A549 (cell line): ENCODE measurements around the gene COPG1. TPM values are rescaled to one million over a fixed set of nuclear protein-coding genes. Genes with fewer than 3 reads are reported as not detected.

Experiments
- ATAC-seq, 2 experiments: fragments of 200-7000 bp in 1 of 2; fragments of >200 bp in 1 of 2; cut with Nextera tagmentation in 1 of 2; cut with Tn5 transposase in 1 of 2; 3 replicates each; pipeline versions ENCODE4 v1.8.0 to v1.9.1; 2018 to 2020; ENCODE audit warnings: mild to moderate bottlenecking in 1 of 2, moderate library complexity in 1 of 2
- CTCF ChIA-PET: fragments of 300-600 bp; sonication (Branson Sonifier 250); formaldehyde crosslinking; extraction: SDS; loops from one replicate; lab custom pipeline; 2021; ENCODE audit warnings: antibody characterized with exemption, inconsistent platforms; lab: Yijun Ruan, JAX
- POLR2A ChIA-PET: fragments of 350-600 bp; formaldehyde crosslinking; extraction: SDS; loops from one replicate; lab custom pipeline; 2021; ENCODE audit warnings: antibody characterized with exemption, inconsistent platforms; lab: Yijun Ruan, JAX
- DNase-seq, 2 experiments: peaks; one replicate each; pipeline versions ENCODE4 v3.0.0 to v3.0.0-alpha.2; 2011 to 2016; ENCODE audit warnings: low read depth in 1 of 2, low spot score in 1 of 2
- FAIRE-seq: peaks from 2 replicates; lab custom pipeline; 2011; peaks lifted over from hg19 to GRCh38; lab: Jason Lieb, UNC
- H3K27ac ChIP-seq, 2 experiments: fragments of >200 bp; sonication (Bioruptor Twin); formaldehyde crosslinking; 3 replicates each; pipeline ENCODE4 v1.5.1; 2016 to 2017
- H3K4me1 ChIP-seq: fragments of >200 bp; sonication (Bioruptor Twin); formaldehyde crosslinking; 3 replicates; pipeline ENCODE4 v1.6.1; 2016
- H3K4me2 ChIP-seq: fragments of >200 bp; sonication (Bioruptor Twin); formaldehyde crosslinking; 3 replicates; pipeline ENCODE4 v1.6.1; 2016
- H3K4me3 ChIP-seq: fragments of >200 bp; sonication (Bioruptor Twin); formaldehyde crosslinking; 3 replicates; pipeline ENCODE4 v1.5.1; 2016
- H3K9me3 ChIP-seq: fragments of >200 bp; sonication (Bioruptor Twin); formaldehyde crosslinking; 3 replicates; pipeline ENCODE4 v1.6.1; 2016
- BHLHE40 ChIP-seq: IDR thresholded peaks from 2 replicates; pipeline ENCODE4 v1.6.1; 2012; ENCODE audit warnings: low read depth, low read length, inconsistent platforms
- CHD4 ChIP-seq: fragments of 200-600 bp; sonication (generic); IDR thresholded peaks from 2 replicates; pipeline ENCODE4 v1.6.1; 2016; ENCODE audit warnings: antibody characterized with exemption, mild to moderate bottlenecking, borderline replicate concordance
- EHF ChIP-seq: fragments of 250-450 bp; sonication (Bioruptor Pico); IDR thresholded peaks from 2 replicates; pipeline ENCODE4 v1.5.0; 2020; ENCODE audit warnings: mild to moderate bottlenecking
- ELK1 ChIP-seq: fragments of 150-350 bp; IDR thresholded peaks from 2 replicates; pipeline ENCODE4 v1.6.1; 2014; ENCODE audit warnings: low read depth, mild to moderate bottlenecking, low read length
- HOXA7 ChIP-seq: fragments of 250-450 bp; sonication (Bioruptor Pico); IDR thresholded peaks from 2 replicates; pipeline ENCODE4 v1.5.0; 2020; ENCODE audit warnings: mild to moderate bottlenecking, moderate library complexity
- HOXB5 ChIP-seq: fragments of 250-450 bp; sonication (Bioruptor Pico); IDR thresholded peaks from 2 replicates; pipeline ENCODE4 v1.5.0; 2020; ENCODE audit warnings: mild to moderate bottlenecking, moderate library complexity
- MAFK ChIP-seq: fragments of 450-650 bp; IDR thresholded peaks from 2 replicates; pipeline ENCODE4 v1.6.1; 2014; ENCODE audit not compliant: partially characterized antibody
- MYC ChIP-seq: IDR thresholded peaks from 2 replicates; pipeline ENCODE4 v1.6.1; 2012; ENCODE audit warnings: mild to moderate bottlenecking, inconsistent platforms, low read length, improper control_type of control experiment, borderline replicate concordance
- PHF8 ChIP-seq: fragments of 200-600 bp; sonication (generic); IDR thresholded peaks from 2 replicates; pipeline ENCODE4 v1.6.1; 2016; ENCODE audit warnings: low read depth, mild to moderate bottlenecking, antibody characterized with exemption, moderate library complexity, borderline replicate concordance
- POLR2A ChIP-seq: IDR thresholded peaks from 2 replicates; pipeline ENCODE4 v1.6.1; 2012; ENCODE audit warnings: mild to moderate bottlenecking, low read length
- POLR2AphosphoS2 ChIP-seq: conservative IDR thresholded peaks from 2 replicates; pipeline ENCODE4 v1.6.1; 2012; ENCODE audit warnings: low read length, improper control_type of control experiment, inconsistent platforms
- RNF2 ChIP-seq: fragments of 200-600 bp; sonication (generic); IDR thresholded peaks from 2 replicates; pipeline ENCODE4 v1.6.1; 2016; ENCODE audit warnings: low read depth, mild to moderate bottlenecking, antibody characterized with exemption, moderate library complexity, borderline replicate concordance
- SMC3 ChIP-seq: fragments of >200 bp; sonication (Bioruptor Twin); formaldehyde crosslinking; IDR thresholded peaks from 3 replicates; pipeline ENCODE4 v1.6.1; 2018; ENCODE audit warnings: inconsistent platforms
- ZC3H11A ChIP-seq: fragments of 450-650 bp; IDR thresholded peaks from 2 replicates; pipeline ENCODE4 v1.6.1; 2014; ENCODE audit warnings: antibody characterized with exemption, mild to moderate bottlenecking
- ZFP36 ChIP-seq: fragments of 450-650 bp; IDR thresholded peaks from 2 replicates; pipeline ENCODE4 v1.6.1; 2014; ENCODE audit warnings: borderline replicate concordance; ENCODE audit not compliant: partially characterized antibody
- ZNF302 ChIP-seq: fragments of 250-450 bp; sonication (Bioruptor Pico); IDR thresholded peaks from 2 replicates; pipeline ENCODE4 v1.9.0; 2021; ENCODE audit warnings: inconsistent platforms, mild to moderate bottlenecking, moderate library complexity
- polyA plus RNA-seq, 4 experiments: library from polyadenylated mRNA; depleted of rRNA in 3 of 4; stranded (reverse); fragments of >200 nt; fragmentation: RNase III in 1 of 4; extraction: RNeasy Plus Mini Kit Qiagen cat#74134 plus additional on column Dnase treatment in 1 of 4; gene quantifications; 2 replicates in 3 of 4; 3 replicates in 1 of 4; pipeline ENCODE4 v1.2.3, GENCODE V29; 2011 to 2017
- TF ChIP-seq, protein P1 (sequence below): IDR thresholded peaks from 2 replicates; pipeline ENCODE4 v1.6.1; 2012
- TF ChIP-seq, protein P2 (sequence below): fragments of 200-600 bp; sonication (generic); IDR thresholded peaks from 2 replicates; pipeline ENCODE4 v1.6.1; 2016; ENCODE audit warnings: antibody characterized with exemption, mild to moderate bottlenecking, moderate library complexity
- TF ChIP-seq, protein P3 (sequence below): IDR thresholded peaks from 2 replicates; pipeline ENCODE4 v1.6.1; 2012
- TF ChIP-seq, protein P4 (sequence below): fragments of 250-450 bp; sonication (Bioruptor Pico); IDR thresholded peaks from 2 replicates; pipeline ENCODE4 v1.5.0; 2020; ENCODE audit warnings: low read depth, mild to moderate bottlenecking, moderate library complexity

The COPG1 gene
- polyA plus RNA-seq, 2 of the 4 experiments (the other 2 are of a cell fraction), result 80.6 to 90.2 TPM

DNA sequence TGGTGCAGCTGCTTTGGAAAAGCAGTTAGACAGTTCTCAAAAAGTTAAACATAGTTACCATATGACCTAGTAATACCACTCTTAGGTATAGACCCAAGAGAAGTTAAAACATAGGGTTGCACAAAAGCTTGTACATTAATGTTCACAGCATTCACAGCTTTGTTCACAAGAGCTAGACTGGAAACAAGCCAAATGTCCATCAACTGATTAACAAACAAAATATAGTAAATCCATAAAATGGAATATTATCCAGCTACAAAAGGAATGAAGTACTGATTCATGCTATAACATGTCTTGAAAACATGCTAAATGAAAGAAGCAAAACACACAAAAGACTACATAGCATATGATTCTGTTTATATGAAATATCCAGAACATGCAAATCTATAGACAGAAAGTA lies 2.8 kb upstream of the COPG1 start:
- no peak for DNase-seq
- Histone ChIP-seq H3K27ac (no peak overlapping the region), H3K4me1 (peaks cover 21% of the 10 kb centered on the region; the same call in 2 of the 3 replicates), H3K9me3 (no peaks in the 10 kb centered on the region), H3K4me3 (no peak overlapping the region)
- CTCF ChIA-PET, result interaction anchor here (0.7 to 6.8 kb wide), 36 partner anchors 10 to 368 kb away, joined by 3 to 83 read pairs (median 8); partner anchors contain the start of genes CNBP and ISY1
- TF ChIP-seq HOXB5 (CRISPR knock-in tag) (no peak), CHD4 (no peak), ZC3H11A (no peak), HOXA7 (no peak), ZNF302 (CRISPR knock-in tag) (no peak), POLR2AphosphoS2 (no peak), PHF8 (no peak), MYC (no peak), ZFP36 (no peak), RNF2 (no peak), EHF (CRISPR knock-in tag) (no peak), POLR2A (no peak), ELK1 (no peak), MAFK (no peak), SMC3 (no peak), BHLHE40 (no peak)
- TF ChIP-seq, protein P1, sequence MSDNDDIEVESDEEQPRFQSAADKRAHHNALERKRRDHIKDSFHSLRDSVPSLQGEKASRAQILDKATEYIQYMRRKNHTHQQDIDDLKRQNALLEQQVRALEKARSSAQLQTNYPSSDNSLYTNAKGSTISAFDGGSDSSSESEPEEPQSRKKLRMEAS, result no peak
- TF ChIP-seq, protein P2, sequence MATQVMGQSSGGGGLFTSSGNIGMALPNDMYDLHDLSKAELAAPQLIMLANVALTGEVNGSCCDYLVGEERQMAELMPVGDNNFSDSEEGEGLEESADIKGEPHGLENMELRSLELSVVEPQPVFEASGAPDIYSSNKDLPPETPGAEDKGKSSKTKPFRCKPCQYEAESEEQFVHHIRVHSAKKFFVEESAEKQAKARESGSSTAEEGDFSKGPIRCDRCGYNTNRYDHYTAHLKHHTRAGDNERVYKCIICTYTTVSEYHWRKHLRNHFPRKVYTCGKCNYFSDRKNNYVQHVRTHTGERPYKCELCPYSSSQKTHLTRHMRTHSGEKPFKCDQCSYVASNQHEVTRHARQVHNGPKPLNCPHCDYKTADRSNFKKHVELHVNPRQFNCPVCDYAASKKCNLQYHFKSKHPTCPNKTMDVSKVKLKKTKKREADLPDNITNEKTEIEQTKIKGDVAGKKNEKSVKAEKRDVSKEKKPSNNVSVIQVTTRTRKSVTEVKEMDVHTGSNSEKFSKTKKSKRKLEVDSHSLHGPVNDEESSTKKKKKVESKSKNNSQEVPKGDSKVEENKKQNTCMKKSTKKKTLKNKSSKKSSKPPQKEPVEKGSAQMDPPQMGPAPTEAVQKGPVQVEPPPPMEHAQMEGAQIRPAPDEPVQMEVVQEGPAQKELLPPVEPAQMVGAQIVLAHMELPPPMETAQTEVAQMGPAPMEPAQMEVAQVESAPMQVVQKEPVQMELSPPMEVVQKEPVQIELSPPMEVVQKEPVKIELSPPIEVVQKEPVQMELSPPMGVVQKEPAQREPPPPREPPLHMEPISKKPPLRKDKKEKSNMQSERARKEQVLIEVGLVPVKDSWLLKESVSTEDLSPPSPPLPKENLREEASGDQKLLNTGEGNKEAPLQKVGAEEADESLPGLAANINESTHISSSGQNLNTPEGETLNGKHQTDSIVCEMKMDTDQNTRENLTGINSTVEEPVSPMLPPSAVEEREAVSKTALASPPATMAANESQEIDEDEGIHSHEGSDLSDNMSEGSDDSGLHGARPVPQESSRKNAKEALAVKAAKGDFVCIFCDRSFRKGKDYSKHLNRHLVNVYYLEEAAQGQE, result no peak
- TF ChIP-seq, protein P3, sequence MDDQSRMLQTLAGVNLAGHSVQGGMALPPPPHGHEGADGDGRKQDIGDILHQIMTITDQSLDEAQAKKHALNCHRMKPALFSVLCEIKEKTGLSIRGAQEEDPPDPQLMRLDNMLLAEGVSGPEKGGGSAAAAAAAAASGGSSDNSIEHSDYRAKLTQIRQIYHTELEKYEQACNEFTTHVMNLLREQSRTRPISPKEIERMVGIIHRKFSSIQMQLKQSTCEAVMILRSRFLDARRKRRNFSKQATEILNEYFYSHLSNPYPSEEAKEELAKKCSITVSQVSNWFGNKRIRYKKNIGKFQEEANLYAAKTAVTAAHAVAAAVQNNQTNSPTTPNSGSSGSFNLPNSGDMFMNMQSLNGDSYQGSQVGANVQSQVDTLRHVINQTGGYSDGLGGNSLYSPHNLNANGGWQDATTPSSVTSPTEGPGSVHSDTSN, result no peak
- TF ChIP-seq, protein P4, sequence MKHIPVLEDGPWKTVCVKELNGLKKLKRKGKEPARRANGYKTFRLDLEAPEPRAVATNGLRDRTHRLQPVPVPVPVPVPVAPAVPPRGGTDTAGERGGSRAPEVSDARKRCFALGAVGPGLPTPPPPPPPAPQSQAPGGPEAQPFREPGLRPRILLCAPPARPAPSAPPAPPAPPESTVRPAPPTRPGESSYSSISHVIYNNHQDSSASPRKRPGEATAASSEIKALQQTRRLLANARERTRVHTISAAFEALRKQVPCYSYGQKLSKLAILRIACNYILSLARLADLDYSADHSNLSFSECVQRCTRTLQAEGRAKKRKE, result no peak
- TF ChIP-seq, all 56 proteins: peak for 0
- POLR2A ChIA-PET, result interaction anchor here (0.7 to 2.5 kb wide), 4 partner anchors 51 to 193 kb away, joined by 4 to 24 read pairs (median 8); partner anchors contain the start of gene RAB43
- ATAC-seq, result no peak
- no peak overlapping the region for H3K4me2 ChIP-seq
- FAIRE-seq, result no peak
